Endothelial cell of umbilical vein (primary cell): ENCODE results near the gene EIF4B. TPM values are rescaled to one million over a fixed set of nuclear protein-coding genes. Genes with fewer than 3 reads are reported as not detected.
A peak's percentile ranks its signal among the peaks of the same experiment; 100 is the strongest.

Source experiments
- BruUV-seq: library from RNA; stranded (reverse); fragments of 400-500 nt; replicated peaks from 2 replicates; lab custom pipeline; 2021; lab: Mats Ljungman, UMichigan
- CTCF ChIA-PET: fragments of 300-600, 350-600 bp; sonication (Branson Sonifier 250); formaldehyde crosslinking; loops from one replicate; lab custom pipeline; 2021; ENCODE audit warnings: antibody characterized with exemption, inconsistent platforms; lab: Charles Lee
- POLR2A ChIA-PET: fragments of 300-600, 350-600 bp; sonication (Branson Sonifier 250); formaldehyde crosslinking; loops from one replicate; lab custom pipeline; 2021; ENCODE audit warnings: antibody characterized with exemption, inconsistent platforms; lab: Charles Lee
- DNase-seq: peaks from one replicate; pipeline ENCODE4 v3.0.0-alpha.2; 2011; ENCODE audit warnings: low read depth, low spot score
- FAIRE-seq: peaks from 2 replicates; lab custom pipeline; 2011; peaks lifted over from hg19 to GRCh38; lab: Jason Lieb, UNC
- H2AFZ ChIP-seq: 2 replicates; pipeline ENCODE4 v1.6.0; 2012; ENCODE audit warnings: low read depth, low read length, control low read depth, inconsistent platforms
- H3K27ac ChIP-seq: 2 replicates; pipeline ENCODE4 v1.5.1; 2011; ENCODE audit warnings: low read depth, mild to moderate bottlenecking, control low read depth, low read length, moderate library complexity; ENCODE audit not compliant: insufficient read depth
- H3K27me3 ChIP-seq, 2 experiments: 2 replicates each; pipeline versions ENCODE4 v1.6.0 to v1.6.1; 2011; ENCODE audit warnings: low read length in 2 of 2, mixed read lengths in 1 of 2; ENCODE audit not compliant: control insufficient read depth in 2 of 2, insufficient read depth in 2 of 2
- H3K36me3 ChIP-seq, 2 experiments: 2 replicates in 1 of 2; 3 replicates in 1 of 2; pipeline ENCODE4 v1.5.1; 2011; ENCODE audit warnings: low read length in 2 of 2, mild to moderate bottlenecking in 1 of 2, moderate library complexity in 1 of 2; ENCODE audit not compliant: control insufficient read depth in 2 of 2, insufficient read depth in 2 of 2; ENCODE audit errors: extremely low read depth in 1 of 2
- H3K4me1 ChIP-seq: 3 replicates; pipeline ENCODE4 v1.5.1; 2011; ENCODE audit warnings: mild to moderate bottlenecking, low read length; ENCODE audit not compliant: control insufficient read depth, insufficient read depth; ENCODE audit errors: extremely low read depth
- H3K4me2 ChIP-seq: 2 replicates; pipeline ENCODE4 v1.6.1; 2011; ENCODE audit warnings: low read length, control low read depth, mixed read lengths; ENCODE audit not compliant: insufficient read depth
- H3K4me3 ChIP-seq, 3 experiments: fragments of 200-600 bp in 1 of 3; sonication (generic), shearing (Covaris generic) in 1 of 3; replicated peaks in 1 of 3; 2 replicates each; pipeline ENCODE4 v1.5.1; 2011 to 2016; ENCODE audit warnings: control low read depth in 3 of 3, low read length in 3 of 3, mild to moderate bottlenecking in 2 of 3, inconsistent platforms in 1 of 3, low read depth in 1 of 3, moderate library complexity in 1 of 3; ENCODE audit not compliant: insufficient read depth in 1 of 3
- H3K79me2 ChIP-seq: 2 replicates; pipeline ENCODE4 v1.6.0; 2012; ENCODE audit warnings: low read length, inconsistent platforms; ENCODE audit not compliant: control insufficient read depth, insufficient read depth
- H3K9ac ChIP-seq: replicated peaks from 2 replicates; pipeline ENCODE3; 2011; ENCODE audit warnings: low read length, control low read depth; ENCODE audit not compliant: insufficient read depth; ENCODE audit errors: extremely low read depth
- H3K9me1 ChIP-seq: replicated peaks from 3 replicates; pipeline ENCODE4 v1.6.0; 2011; ENCODE audit warnings: mild to moderate bottlenecking, low read length; ENCODE audit not compliant: control insufficient read depth, insufficient read depth; ENCODE audit errors: extremely low read depth
- H3K9me3 ChIP-seq: replicated peaks from 2 replicates; pipeline ENCODE4 v1.5.1; 2012; ENCODE audit warnings: low read length, inconsistent platforms; ENCODE audit not compliant: control insufficient read depth, insufficient read depth
- H4K20me1 ChIP-seq: replicated peaks from 2 replicates; pipeline ENCODE3; 2011; ENCODE audit warnings: mild to moderate bottlenecking, low read length; ENCODE audit not compliant: control insufficient read depth, insufficient read depth; ENCODE audit errors: extremely low read depth
- MYC ChIP-seq: IDR thresholded peaks from one replicate; pipeline ENCODE4 v1.6.1; 2011; ENCODE audit warnings: mild to moderate bottlenecking, low read depth, low read length
- POLR2A ChIP-seq: IDR thresholded peaks from 2 replicates; pipeline ENCODE4 v1.6.1; 2012; ENCODE audit warnings: low read depth, mild to moderate bottlenecking, control low read depth, low read length
- POLR2AphosphoS5 ChIP-seq: IDR thresholded peaks from 2 replicates; pipeline ENCODE4 v1.6.1; 2012; ENCODE audit warnings: low read depth, mild to moderate bottlenecking, control low read depth, low read length, moderate library complexity; ENCODE audit not compliant: insufficient read depth
- dilution Hi-C: fragments of 300-500 bp; cut with MboI; formaldehyde crosslinking; loops from one replicate; pipeline ENCODE4 v1.15.0; 2019; ENCODE audit warnings: low sequenced_read_pairs; ENCODE audit not compliant: extremely low pct_ligation_motif_present
- intact Hi-C: fragments of 100-400 bp; cut with micrococcal nuclease; formaldehyde crosslinking; loops from one replicate; pipeline ENCODE4 v1.10.0; 2022
- polyA plus RNA-seq, 4 experiments: library from polyadenylated mRNA; depleted of rRNA in 3 of 4; stranded (reverse) in 3 of 4; unstranded in 1 of 4; fragments of >200 nt; gene quantifications; 2 replicates each; pipeline versions ENCODE4 v1.2.1 to v1.2.3, GENCODE V29; 2011 to 2012; ENCODE audit warnings: missing spikeins in 1 of 4
- total RNA-seq: library from RNA; stranded (reverse); gene quantifications from 2 replicates; pipeline ENCODE4 v1.2.3, GENCODE V29; 2021
- TF ChIP-seq, protein P1 (sequence below): IDR thresholded peaks from 2 replicates; pipeline ENCODE4 v1.6.1; 2011; ENCODE audit not compliant: insufficient read depth, insufficient read length
- TF ChIP-seq, protein P2 (sequence below), 2 donors: IDR thresholded peaks; 1 replicate in 1 of 2; 2 replicates in 1 of 2; pipeline ENCODE4 v1.5.1; 2011; ENCODE audit warnings: low read length in 2 of 2, mild to moderate bottlenecking in 2 of 2, moderate library complexity in 2 of 2, control low read depth in 1 of 2, inconsistent platforms in 1 of 2, low read depth in 1 of 2; ENCODE audit not compliant: insufficient read depth in 1 of 2; ENCODE audit errors: extremely low read depth in 1 of 2

The EIF4B gene
- total and polyA plus RNA-seq, 2 donors (not counting 3 experiments of a cell fraction or from before 2014, with no cell fraction given): 233 to 382 TPM

DNA sequence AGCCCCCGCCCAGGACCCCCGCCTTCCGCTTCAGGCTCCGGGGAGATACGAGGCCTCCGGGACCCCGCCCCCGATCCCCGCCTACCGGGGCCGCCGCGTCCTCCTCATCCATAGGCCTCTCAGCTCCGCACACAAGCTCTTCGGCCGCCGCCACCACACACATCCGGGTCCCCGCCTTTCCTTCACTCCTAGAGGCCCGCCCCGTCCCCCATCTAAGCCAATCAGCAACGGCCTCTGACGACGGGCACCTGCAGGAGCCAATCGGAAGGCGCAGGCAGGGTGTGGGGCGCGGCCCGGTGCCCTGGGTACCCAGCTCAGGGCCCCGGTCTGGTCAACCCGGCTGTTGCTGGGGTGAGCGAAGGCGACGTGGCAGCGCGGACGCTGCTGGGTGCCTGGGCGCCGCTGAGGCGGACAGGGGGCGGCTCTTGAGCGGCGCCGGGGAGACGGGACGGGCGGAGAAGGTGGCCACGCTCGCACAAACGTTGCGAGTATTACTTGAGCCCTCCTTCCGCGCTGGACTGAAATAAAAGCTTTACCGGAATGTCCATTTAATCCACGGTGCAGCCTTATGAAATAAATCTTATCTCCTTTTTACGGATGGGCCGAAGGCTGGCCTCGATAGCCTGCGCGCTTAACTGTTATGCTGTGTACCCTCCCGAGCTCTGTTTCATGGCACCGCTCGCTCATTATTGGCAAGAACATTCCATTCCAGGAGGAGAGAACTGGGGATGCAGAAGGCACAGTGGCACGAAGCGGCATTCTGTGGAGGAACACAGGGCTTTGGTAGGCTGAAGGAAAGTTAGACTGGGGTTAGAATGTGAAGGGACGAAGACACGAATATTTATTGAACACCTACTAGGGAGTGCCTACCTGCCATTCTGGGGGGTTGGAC lies 73.2 kb downstream of the EIF4B start, which contains the start of gene SPRYD3:
TSS of gene SPRYD3 (minus strand) at position 165 of the 892 bp plus-strand sequence. CDS start at position 108, 57 bp downstream.
- no peaks in the 10 kb centered on the region for H3K27me3 ChIP-seq
- H4K20me1 ChIP-seq: no peaks in the 10 kb centered on the region
- BruUV-seq: TSS peak; percentile 93
- TF ChIP-seq, protein P1, sequence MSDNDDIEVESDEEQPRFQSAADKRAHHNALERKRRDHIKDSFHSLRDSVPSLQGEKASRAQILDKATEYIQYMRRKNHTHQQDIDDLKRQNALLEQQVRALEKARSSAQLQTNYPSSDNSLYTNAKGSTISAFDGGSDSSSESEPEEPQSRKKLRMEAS: no peak
- TF ChIP-seq, protein P2, sequence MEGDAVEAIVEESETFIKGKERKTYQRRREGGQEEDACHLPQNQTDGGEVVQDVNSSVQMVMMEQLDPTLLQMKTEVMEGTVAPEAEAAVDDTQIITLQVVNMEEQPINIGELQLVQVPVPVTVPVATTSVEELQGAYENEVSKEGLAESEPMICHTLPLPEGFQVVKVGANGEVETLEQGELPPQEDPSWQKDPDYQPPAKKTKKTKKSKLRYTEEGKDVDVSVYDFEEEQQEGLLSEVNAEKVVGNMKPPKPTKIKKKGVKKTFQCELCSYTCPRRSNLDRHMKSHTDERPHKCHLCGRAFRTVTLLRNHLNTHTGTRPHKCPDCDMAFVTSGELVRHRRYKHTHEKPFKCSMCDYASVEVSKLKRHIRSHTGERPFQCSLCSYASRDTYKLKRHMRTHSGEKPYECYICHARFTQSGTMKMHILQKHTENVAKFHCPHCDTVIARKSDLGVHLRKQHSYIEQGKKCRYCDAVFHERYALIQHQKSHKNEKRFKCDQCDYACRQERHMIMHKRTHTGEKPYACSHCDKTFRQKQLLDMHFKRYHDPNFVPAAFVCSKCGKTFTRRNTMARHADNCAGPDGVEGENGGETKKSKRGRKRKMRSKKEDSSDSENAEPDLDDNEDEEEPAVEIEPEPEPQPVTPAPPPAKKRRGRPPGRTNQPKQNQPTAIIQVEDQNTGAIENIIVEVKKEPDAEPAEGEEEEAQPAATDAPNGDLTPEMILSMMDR (IDR thresholded peaks at IDR 0.05; ENCODE audit: extremely low read depth in 1 of 2, insufficient read depth in 1 of 2, low read depth in 1 of 2, low read length in 2 of 2): no peak
- TF ChIP-seq MYC (no peak), POLR2AphosphoS5 (peak; percentile 86), POLR2A (peak; percentile 98)
- H3K4me2 ChIP-seq: peak within 1 kb of the TSS; percentile 91
- dilution Hi-C loops: no loop called here
- peak within 1 kb of the TSS; percentile 52 for H3K27ac ChIP-seq
- H3K4me3 ChIP-seq: peak within 1 kb of the TSS; percentile 68 to 87 (median 80)
- peaks cover 9% of the 10 kb centered on the region for H3K4me1 ChIP-seq
- peaks cover 0 to 19% of the 10 kb centered on the region in 2 experiments for H3K36me3 ChIP-seq
- no peaks in the 10 kb centered on the region for H3K9me1 ChIP-seq
- intact Hi-C loops: loop anchor here (1.0 to 2.0 kb wide), 3 partner anchors 20 to 101 kb away; partner anchors contain the start of genes CSAD and ZNF740
- H3K79me2 ChIP-seq: peaks cover 11% of the 10 kb centered on the region
- CTCF ChIA-PET: interaction anchor here (0.6 to 6.4 kb wide), 12 partner anchors 13 to 119 kb away, joined by 3 to 91 read pairs (median 4); partner anchors contain the start of genes CSAD, IGFBP6, SOAT2 and ZNF740
- H2AFZ ChIP-seq: peak within 1 kb of the TSS; percentile 78
- no peaks in the 10 kb centered on the region for H3K9me3 ChIP-seq
- peak within 1 kb of the TSS; percentile 84 for H3K9ac ChIP-seq
- FAIRE-seq: peak; percentile 98
- POLR2A ChIA-PET: interaction anchor here (0.6 to 1.1 kb wide), 7 partner anchors 9 to 116 kb away, joined by 3 to 5 read pairs (median 3); partner anchors contain the start of genes CSAD and IGFBP6
- DNase-seq: peak; percentile 98
